Activated B cell treated with CpG ODN at 0.5 μM for 24 hours (primary cell): ENCODE measurements around the gene TRA2B. TPM values are rescaled to one million over a fixed set of nuclear protein-coding genes. Genes with fewer than 3 reads are reported as not detected.
A peak's percentile ranks its signal among the peaks of the same experiment; 100 is the strongest.

ENCODE experiments used
- ATAC-seq: fragments of 200-7000 bp; cut with Tn5 transposase; one replicate; pipeline ENCODE4 v1.10.0; 2021; ENCODE audit warnings: low read depth, mild to moderate bottlenecking, moderate library complexity
- CTCF ChIA-PET: fragments of 350-600 bp; sonication (Branson Sonifier 250); formaldehyde crosslinking; loops from one replicate; lab custom pipeline; 2021; ENCODE audit warnings: antibody characterized with exemption; lab: Charles Lee
- POLR2A ChIA-PET: fragments of 350-600 bp; sonication (Branson Sonifier 250); formaldehyde crosslinking; loops from one replicate; lab custom pipeline; 2021; ENCODE audit warnings: antibody characterized with exemption; lab: Charles Lee
- DNase-seq: peaks from one replicate; pipeline ENCODE4 v3.0.0; 2022
- H3K27ac Mint-ChIP-seq: one replicate; pipeline ENCODE4 v1.8.0; 2020; ENCODE audit warnings: mixed read lengths
- H3K27me3 Mint-ChIP-seq: one replicate; pipeline ENCODE4 v1.8.0; 2021; ENCODE audit warnings: mixed read lengths
- H3K36me3 Mint-ChIP-seq: one replicate; pipeline ENCODE4 v1.8.0; 2021; ENCODE audit warnings: low read depth, mixed read lengths
- H3K4me1 Mint-ChIP-seq: one replicate; pipeline ENCODE4 v1.8.0; 2021; ENCODE audit warnings: mixed read lengths
- H3K4me3 Mint-ChIP-seq: one replicate; pipeline ENCODE4 v1.8.0; 2020; ENCODE audit warnings: mild to moderate bottlenecking, mixed read lengths
- H3K9me3 Mint-ChIP-seq: one replicate; pipeline ENCODE4 v1.8.0; 2020; ENCODE audit warnings: mixed read lengths
- CTCF ChIP-seq: fragments of 200-600 bp; IDR thresholded peaks from one replicate; pipeline ENCODE4 v1.8.0; 2022; ENCODE audit warnings: antibody characterized with exemption, mild to moderate bottlenecking
- intact Hi-C: fragments of 100-400 bp; cut with micrococcal nuclease; formaldehyde crosslinking; loops from one replicate; pipeline ENCODE4 v1.15.1; 2024
- total RNA-seq: library from RNA; stranded (reverse); gene quantifications from 2 replicates; pipeline ENCODE4 v1.2.3, GENCODE V29; 2022

Gene TRA2B
- total RNA-seq, 1 donor from 2014 or later = 219 TPM

- Mint-ChIP-seq H3K27ac (no peak overlapping the region), H3K4me3 (no peak overlapping the region), H3K9me3 (no peaks in the 10 kb centered on the region), H3K4me1 (peaks cover 6% of the 10 kb centered on the region), H3K36me3 (no peaks in the 10 kb centered on the region), H3K27me3 (peaks cover 4% of the 10 kb centered on the region)
- peak; percentile 64 for TF ChIP-seq CTCF
- intact Hi-C loops = loop anchor here (1.0 kb wide), 3 partner anchors 34 to 640 kb away; no protein-coding TSS in a partner anchor
- DNase-seq (peak; percentile 76), ATAC-seq (peak; percentile 96)
- POLR2A ChIA-PET = interaction anchor here (0.9 kb wide), 1 partner anchor 640 kb away, joined by 3 read pairs; no protein-coding TSS in a partner anchor
- CTCF ChIA-PET = interaction anchor here (0.7 to 7.7 kb wide), 4 partner anchors 34 to 639 kb away, joined by 4 to 98 read pairs (median 20); partner anchors contain the start of gene AHSG
Observed at GRCh38 chr3:185976977-185977678, 39.3 kb upstream of the TRA2B start.

GRCh38 chr3:185976100-185976499, 38.3 kb upstream of the TRA2B start:
- Mint-ChIP-seq H3K27ac (no peak overlapping the region), H3K4me1 (peaks cover 6% of the 10 kb centered on the region), H3K27me3 (peaks cover 4% of the 10 kb centered on the region), H3K36me3 (no peaks in the 10 kb centered on the region), H3K9me3 (no peaks in the 10 kb centered on the region), H3K4me3 (no peak overlapping the region)
- POLR2A ChIA-PET = no interaction called here
- intact Hi-C loops = no loop called here
- CTCF ChIA-PET = interaction anchor here (2.2 to 7.7 kb wide), 3 partner anchors 564 to 641 kb away, joined by 7 to 98 read pairs (median 24); partner anchors contain the start of gene AHSG
- no peak for TF ChIP-seq CTCF
- ATAC-seq (no peak), DNase-seq (no peak)

GRCh38 chr3:185971579-185971978, 33.8 kb upstream of the TRA2B start:
- Mint-ChIP-seq H3K4me1 (no peaks in the 10 kb centered on the region), H3K4me3 (no peak overlapping the region), H3K27me3 (no peaks in the 10 kb centered on the region), H3K9me3 (no peaks in the 10 kb centered on the region), H3K27ac (peak overlapping the region; percentile 35), H3K36me3 (no peaks in the 10 kb centered on the region)
- TF ChIP-seq CTCF = no peak
- POLR2A ChIA-PET = no interaction called here
- intact Hi-C loops = no loop called here
- DNase-seq (no peak), ATAC-seq (no peak)
- CTCF ChIA-PET = no interaction called here

- ChIA-PET CTCF (interaction anchor here (1.2 to 1.5 kb wide), 2 partner anchors 23 to 25 kb away, joined by 3 read pairs; no protein-coding TSS in a partner anchor), POLR2A (no interaction called here)
- no peak for TF ChIP-seq CTCF
- Mint-ChIP-seq H3K4me1 (no peaks in the 10 kb centered on the region), H3K4me3 (no peak overlapping the region), H3K27me3 (no peaks in the 10 kb centered on the region), H3K9me3 (peaks cover 7% of the 10 kb centered on the region), H3K36me3 (no peaks in the 10 kb centered on the region), H3K27ac (no peak overlapping the region)
- ATAC-seq = no peak
- intact Hi-C loops = no loop called here
- no peak for DNase-seq
Observed at GRCh38 chr3:185968168-185968567, 30.4 kb upstream of the TRA2B start.

- Mint-ChIP-seq H3K4me1 (no peaks in the 10 kb centered on the region), H3K4me3 (no peak overlapping the region), H3K9me3 (peaks cover 7% of the 10 kb centered on the region), H3K27ac (no peak overlapping the region), H3K27me3 (no peaks in the 10 kb centered on the region), H3K36me3 (no peaks in the 10 kb centered on the region)
- TF ChIP-seq CTCF = no peak
- ChIA-PET POLR2A (no interaction called here), CTCF (interaction anchor here (0.6 kb wide), 1 partner anchor 13 kb away, joined by 3 read pairs; no protein-coding TSS in a partner anchor)
- intact Hi-C loops = no loop called here
- ATAC-seq = no peak
- DNase-seq = no peak
Observed at GRCh38 chr3:185966655-185967054, 28.8 kb upstream of the TRA2B start.
